B cell (primary cell): ENCODE results near the gene RNF150.

Experiments
- CTCF ChIP-seq: fragments of 200-600 bp; IDR thresholded peaks from one replicate; pipeline ENCODE4 v1.8.0; 2022; ENCODE audit warnings: antibody characterized with exemption, mild to moderate bottlenecking
- EZH2 ChIP-seq: IDR thresholded peaks from 2 replicates; pipeline ENCODE4 v1.6.1; 2012; ENCODE audit warnings: borderline replicate concordance, low read depth, mild to moderate bottlenecking, moderate library complexity, low read length; ENCODE audit not compliant: insufficient read depth, poor library complexity, severe bottlenecking

- TF ChIP-seq EZH2 = no peak
- no peak for TF ChIP-seq CTCF
These were observed 306.6 kb downstream of the RNF150 start for GRCh38 chr4:140826701-140827027.
